Activated CD4-positive, alpha-beta T cell treated with anti-CD3 and anti-CD28 coated beads, Interleukin-2, Interleukin-4, amounts not matched to agents 100 ng/mL and 50 ng/mL, durations not matched to agents 16 hours and 8 hours (primary cell): ENCODE data around the gene LRP10.
"Not testable (repeated sequence)": the region's sequence is repeated elsewhere in the genome, so short reads cannot be mapped to it uniquely, and the experiment has no call there.

Experiments used
- DNase-seq: peaks from one replicate; pipeline ENCODE4 v3.0.0-alpha.2; 2020; ENCODE audit warnings: low spot score

LRP10 gene, protein sequence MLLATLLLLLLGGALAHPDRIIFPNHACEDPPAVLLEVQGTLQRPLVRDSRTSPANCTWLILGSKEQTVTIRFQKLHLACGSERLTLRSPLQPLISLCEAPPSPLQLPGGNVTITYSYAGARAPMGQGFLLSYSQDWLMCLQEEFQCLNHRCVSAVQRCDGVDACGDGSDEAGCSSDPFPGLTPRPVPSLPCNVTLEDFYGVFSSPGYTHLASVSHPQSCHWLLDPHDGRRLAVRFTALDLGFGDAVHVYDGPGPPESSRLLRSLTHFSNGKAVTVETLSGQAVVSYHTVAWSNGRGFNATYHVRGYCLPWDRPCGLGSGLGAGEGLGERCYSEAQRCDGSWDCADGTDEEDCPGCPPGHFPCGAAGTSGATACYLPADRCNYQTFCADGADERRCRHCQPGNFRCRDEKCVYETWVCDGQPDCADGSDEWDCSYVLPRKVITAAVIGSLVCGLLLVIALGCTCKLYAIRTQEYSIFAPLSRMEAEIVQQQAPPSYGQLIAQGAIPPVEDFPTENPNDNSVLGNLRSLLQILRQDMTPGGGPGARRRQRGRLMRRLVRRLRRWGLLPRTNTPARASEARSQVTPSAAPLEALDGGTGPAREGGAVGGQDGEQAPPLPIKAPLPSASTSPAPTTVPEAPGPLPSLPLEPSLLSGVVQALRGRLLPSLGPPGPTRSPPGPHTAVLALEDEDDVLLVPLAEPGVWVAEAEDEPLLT

GRCh38 chr14:22871224-22872032 is at the start of gene LRP10:
Gene LRP10 (plus strand): TSS chr14:22871740. CDS start chr14:22872304, 564 bp downstream.
- peak; percentile 82 for DNase-seq

DNA sequence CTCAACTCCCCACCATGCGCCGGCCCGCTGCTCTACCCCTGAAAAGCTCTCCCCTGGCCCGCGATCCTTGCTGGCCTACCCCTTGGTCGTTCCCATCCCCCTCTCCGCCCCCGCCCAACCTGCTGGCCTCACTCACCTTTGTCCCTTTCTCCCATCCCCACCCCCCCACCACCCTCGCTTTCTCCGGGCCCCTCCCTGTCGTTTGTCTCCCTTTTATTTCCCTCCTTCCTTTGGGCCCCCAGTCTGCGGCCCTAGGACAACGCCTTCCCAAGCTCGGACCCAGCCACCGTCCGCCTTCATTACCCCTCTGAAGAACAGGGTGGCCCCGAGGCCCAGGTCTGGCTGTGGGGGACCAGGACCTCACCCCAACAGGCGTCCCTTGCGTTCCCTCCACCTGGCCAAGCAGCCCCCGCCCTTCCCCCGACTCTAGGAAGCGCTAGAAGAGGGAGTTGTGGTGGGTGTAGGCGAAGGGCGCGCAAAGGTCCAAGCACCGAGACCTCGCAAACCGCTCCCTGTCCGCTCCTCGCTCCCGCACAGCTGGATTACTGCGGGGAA is 49.4 kb upstream of the LRP10 start:
- DNase-seq: no peak

DNA sequence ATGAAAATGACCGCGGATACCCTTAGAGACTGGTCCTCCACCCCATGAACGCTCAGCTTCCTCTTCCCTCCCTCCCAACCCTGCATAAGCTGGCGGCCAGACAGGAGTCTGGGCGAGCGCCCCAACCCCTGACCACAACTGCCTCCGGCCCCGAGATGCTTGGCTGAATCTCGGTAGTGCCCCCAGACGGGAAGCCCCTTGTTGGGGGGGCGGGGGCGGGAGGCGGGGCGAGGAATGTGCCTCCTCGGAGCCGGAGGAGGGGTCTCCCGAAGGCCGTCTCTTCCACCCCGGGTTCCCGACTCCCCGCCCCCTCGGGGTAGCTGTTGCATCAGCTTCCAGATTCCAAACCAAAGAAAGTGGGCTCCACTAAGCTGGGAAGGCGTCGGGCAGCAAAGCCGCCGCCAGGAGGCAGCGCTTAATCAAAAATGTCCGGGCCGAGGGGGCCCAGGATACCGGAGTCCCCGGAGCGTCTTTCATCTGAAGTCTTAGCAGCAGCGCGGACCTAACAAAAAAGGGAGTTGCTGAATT is 48.9 kb upstream of the LRP10 start:
- DNase-seq: peak; percentile 67

DNA sequence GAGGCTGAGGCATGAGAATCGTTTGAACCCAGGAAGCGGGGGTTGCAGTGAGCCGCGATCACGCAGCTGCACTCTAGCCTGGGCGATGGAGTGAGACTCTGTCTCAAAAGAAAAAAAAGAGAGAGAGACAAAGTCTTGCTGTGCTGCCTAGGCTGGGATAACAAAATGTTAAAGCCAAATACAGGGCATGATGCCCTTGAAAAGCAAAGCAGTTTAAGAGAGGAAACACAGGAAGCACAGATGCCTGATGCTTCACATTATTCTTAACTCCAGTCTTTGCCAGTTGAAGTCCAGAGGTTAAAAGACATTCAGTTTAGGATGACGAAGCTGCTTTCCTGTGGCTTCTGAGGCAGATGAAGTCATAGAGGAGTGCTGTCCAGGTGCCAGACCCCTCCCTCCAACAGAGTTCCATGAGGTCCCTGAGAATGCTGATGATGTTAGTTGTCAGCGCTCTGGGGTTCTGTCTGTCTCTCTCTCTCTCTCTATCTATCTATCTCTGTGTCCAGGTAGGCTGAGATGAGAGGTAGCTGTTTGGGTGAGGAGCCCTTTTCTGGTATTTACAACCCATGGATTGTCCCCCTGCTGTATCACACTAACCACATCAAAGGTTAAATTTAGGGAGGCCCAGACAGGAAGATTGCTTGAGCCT is 46.7 kb upstream of the LRP10 start:
- DNase-seq: no peak

GRCh38 chr14:22829076-22829660 is 42.4 kb upstream of the LRP10 start:
- DNase-seq: not testable (repeated sequence)

DNA sequence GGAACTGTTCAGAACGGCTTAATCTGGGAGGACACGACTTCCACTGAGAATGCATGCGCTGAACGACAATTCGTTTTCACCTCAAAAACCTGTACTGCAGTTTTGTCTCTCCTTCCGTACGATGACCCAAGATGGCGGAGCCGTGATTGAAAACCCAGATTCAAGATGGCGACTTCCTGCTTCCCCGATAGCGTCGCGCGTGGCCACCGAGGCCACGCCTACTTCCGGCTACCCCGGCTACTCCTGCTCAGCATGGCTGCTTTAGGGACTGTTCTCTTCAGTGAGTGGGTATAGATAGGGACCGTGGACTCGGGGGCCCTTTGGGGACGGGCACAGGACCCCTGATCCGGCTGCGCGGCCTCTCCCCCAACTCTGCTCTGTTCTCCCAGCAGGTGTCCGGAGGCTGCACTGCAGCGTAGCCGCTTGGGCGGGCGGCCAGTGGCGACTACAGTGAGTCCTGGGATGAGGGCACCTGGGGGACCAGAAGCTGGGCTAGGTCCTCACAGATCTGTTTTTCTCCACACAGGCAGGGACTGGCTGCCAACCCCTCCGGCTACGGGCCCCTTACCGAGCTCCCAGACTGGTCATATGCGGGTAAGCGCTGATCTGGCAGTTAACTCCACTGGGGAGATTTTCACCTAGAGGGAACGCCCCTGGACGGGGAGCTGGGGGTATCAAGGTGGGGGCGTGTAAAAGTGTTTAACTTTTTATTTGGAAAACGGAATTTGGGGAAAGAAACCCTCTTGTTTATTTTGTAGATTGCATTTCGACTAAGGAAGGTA is 41.7 kb upstream of the LRP10 start, which contains the start of gene MRPL52:
Gene MRPL52 (plus strand): TSS at position 227 of the 782 bp plus-strand sequence. CDS start 26 bp downstream, at position 253.
- DNase-seq: peak; percentile 95

DNA sequence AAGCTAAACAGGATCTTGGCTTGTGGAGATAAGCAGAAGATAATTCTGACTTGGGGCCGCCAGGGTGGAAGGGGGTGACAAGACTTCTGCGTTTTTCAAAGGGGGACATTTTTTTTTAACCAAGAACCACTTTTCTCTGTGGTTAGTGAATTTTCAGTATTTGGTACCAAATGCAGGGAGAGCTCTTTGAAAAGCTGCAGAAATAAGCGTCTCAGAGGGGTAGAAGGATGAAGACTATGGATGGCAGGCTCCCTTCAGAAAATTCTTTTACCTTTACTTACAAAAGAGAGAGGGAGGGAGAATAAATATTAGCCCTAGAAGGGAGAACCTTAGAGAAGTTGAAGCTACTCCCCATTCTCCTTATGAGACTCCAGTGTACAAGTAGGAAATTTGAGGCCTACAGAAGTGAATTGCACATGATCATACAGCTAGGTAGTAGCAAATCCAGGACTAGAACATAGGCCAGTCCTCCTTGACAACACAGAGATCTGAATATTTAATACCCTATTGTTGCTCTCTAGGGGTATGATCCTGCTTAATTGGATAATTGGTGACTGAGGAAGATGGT is 41.0 kb upstream of the LRP10 start:
- DNase-seq: no peak

DNA sequence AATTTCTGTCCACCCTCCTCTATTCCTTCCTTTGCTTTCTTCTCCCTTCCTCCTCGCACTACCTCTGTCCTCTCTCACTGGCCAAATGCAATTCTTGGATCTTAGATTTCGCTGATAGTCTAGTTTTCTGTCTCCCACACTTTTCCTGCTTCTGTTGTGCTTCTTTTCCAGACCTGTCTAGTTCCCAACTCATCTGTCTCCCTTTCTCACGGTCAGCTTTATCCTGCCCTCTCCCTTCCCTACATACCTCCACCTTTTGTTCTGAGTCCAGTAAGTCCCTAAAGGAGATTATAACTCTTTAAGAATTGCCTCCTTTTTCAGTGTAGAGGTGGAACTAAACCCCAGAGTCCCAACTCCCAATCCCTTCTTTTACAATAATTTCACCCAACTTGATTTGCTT is 36.0 kb upstream of the LRP10 start:
- DNase-seq: no peak

- no peak for DNase-seq
Measured at GRCh38 chr14:22836301-22837113, 35.0 kb upstream of the LRP10 start, which contains the start of gene MMP14. Gene MMP14 (plus strand): TSS chr14:22836585. CDS start chr14:22836818, 233 bp downstream.

DNA sequence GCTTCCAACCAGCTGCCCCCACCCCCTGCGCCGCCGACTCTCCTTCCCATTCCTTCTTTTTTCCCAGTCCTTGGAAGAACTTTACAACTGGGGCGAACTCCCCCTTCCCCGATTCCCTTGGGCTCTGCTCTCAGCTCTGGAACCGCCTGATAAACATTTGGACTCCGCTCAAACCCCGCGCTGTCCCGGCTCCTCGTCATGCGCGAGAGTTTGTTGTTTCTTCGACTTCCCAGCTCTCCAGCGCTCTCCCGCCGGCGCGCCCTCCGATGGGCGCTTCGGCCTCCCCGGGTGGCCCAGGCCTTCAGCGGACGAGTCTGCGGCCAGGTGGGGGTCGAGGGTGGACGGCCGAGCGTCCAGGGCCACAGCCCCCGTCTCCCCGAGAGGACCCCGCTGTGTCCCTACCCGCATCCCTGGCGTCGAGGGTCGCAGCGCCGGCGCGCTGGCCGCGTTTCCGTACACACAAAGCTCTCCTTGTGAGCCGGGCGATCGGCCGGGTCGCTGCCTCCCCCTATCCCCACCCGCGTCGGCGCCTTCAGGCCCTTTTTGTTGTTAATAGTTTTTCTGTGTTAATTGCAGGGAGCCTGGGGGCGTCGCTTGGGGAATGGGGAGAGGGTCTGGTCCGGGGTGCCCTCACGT is 34.3 kb upstream of the LRP10 start:
- DNase-seq: no peak

DNA sequence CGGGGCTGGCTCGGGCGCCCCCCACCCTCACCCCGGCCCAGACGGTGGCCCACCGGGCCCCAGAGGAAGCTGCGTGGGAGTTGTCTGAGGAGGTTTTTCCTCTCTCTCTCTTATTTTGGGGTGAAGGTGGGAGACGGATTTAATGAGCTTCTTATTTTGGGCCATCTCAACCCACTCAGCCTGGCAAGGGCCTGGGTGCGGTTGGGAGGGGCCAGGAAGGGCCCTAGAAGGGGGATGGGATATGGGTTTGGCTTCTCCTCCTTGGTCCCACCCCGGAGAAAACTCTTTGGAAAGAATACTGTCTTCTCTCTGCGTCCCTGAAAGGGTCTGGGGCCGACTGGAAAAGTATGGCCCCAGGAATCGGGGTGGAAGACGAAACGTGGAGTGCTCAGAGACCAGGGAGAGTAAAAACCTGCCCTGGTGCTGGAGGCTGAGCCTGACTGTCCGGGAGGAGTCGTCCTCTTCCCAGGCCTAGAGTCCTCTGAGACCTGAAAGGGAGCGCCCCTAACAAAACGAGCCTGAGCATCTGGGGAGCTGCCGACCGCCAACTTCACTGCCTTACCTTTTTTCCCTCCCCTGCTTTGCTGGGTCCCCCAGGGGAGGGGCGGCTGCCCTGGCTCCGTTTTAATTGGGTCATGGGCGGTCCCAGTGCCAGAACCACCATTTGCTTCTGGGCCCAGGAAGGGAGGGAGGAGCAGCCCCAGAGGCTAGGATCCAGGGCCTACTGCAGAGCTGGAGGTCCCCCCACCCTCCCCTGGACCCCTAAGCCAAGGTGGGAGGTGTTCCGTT is 33.6 kb upstream of the LRP10 start:
- no peak for DNase-seq

DNA sequence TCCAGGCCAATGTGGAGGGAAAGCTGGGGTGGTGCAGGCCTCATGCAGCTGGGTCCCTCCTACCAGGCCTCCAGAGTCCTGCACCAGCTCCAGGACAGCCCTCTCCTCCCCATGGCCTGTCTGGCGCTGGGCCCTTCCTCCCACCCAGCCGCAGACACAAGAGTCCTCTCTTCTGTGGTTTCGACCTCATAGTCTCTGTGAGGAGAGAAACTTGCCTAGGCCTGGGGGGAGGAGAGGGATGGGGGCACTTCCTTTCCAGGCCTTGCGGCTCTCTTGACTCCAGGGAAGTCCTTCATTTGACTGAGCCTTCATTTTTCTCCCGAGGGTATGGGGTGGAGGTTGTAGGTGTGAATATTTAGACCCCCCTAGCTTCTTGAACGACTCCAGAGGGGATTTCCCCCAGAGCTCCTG is 32.9 kb upstream of the LRP10 start:
- no peak for DNase-seq

- DNase-seq: no peak
Measured at GRCh38 chr14:22839159-22839779, 32.3 kb upstream of the LRP10 start.

DNA sequence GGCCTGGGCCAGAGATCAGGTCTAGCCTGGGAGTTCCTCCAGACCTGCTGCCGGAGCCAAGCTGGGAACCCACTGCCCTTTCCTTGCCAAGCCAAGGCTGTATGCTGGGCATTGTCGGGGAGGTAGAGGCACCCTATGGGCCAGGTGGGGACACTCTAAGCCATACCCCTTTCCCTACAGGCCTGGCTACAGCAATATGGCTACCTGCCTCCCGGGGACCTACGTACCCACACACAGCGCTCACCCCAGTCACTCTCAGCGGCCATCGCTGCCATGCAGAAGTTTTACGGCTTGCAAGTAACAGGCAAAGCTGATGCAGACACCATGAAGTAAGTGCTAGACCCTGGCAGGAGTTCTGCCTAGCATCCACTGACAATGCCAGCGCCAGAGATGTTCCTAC is 30.2 kb upstream of the LRP10 start:
- no peak for DNase-seq

DNA sequence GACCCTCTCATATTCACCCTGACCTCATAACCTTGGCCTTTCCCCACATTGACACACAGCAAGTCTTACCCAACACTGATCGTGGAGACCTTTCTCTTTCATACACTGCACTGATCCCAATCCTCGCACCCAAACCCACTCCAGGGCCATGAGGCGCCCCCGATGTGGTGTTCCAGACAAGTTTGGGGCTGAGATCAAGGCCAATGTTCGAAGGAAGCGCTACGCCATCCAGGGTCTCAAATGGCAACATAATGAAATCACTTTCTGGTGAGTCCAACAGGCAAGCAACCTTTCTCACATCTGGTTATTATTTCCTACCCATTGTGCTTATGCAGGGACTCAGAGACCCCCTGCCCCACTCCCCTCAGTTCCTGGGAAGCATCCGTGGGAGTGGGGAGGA is 29.8 kb upstream of the LRP10 start:
- no peak for DNase-seq

DNA sequence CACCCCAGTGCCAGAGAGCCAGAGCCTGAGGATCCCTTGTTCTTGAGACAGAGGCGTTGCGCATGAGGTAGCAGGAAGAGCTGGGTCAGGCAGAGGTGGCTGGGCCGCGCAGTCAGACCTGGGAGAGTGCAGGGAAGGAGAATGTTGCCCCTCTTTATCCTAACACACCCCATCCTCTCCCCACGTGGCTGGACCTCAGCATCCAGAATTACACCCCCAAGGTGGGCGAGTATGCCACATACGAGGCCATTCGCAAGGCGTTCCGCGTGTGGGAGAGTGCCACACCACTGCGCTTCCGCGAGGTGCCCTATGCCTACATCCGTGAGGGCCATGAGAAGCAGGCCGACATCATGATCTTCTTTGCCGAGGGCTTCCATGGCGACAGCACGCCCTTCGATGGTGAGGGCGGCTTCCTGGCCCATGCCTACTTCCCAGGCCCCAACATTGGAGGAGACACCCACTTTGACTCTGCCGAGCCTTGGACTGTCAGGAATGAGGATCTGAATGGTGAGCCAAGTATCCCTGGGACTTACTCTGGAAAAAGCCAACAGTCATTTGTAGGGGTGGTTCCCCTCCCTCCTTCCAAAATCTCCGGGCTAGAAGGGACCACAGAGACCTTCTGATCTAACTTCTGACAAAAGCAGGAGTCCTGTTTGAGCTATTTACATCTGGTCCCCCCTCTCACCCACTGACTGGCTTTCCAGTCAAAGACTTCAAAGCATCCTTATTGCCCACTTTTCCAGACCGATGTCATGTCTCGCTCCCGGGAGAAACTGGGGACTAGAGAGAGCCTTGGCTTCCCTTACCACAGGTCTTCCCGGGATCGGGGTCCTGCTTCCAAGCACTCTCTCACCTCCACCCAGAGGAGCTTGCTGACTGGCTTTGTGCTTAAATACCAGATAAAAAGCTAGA is 29.1 kb upstream of the LRP10 start:
- no peak for DNase-seq
